Epidermal melanocyte (primary cell): ENCODE measurements around the gene APOE.
A peak's percentile ranks its signal among the peaks of the same experiment; 100 is the strongest.
"Not testable (repeated sequence)": the region's sequence is repeated elsewhere in the genome, so short reads cannot be mapped to it uniquely, and the experiment has no call there.

Experiments used
- DNase-seq: peaks from one replicate; pipeline ENCODE4 v3.0.0; 2011; ENCODE audit warnings: low spot score; ENCODE audit not compliant: insufficient read length

The APOE gene

DNA sequence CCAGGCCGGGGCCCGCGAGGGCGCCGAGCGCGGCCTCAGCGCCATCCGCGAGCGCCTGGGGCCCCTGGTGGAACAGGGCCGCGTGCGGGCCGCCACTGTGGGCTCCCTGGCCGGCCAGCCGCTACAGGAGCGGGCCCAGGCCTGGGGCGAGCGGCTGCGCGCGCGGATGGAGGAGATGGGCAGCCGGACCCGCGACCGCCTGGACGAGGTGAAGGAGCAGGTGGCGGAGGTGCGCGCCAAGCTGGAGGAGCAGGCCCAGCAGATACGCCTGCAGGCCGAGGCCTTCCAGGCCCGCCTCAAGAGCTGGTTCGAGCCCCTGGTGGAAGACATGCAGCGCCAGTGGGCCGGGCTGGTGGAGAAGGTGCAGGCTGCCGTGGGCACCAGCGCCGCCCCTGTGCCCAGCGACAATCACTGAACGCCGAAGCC, 3.3 kb downstream of the APOE start:
- DNase-seq, result no peak

DNA sequence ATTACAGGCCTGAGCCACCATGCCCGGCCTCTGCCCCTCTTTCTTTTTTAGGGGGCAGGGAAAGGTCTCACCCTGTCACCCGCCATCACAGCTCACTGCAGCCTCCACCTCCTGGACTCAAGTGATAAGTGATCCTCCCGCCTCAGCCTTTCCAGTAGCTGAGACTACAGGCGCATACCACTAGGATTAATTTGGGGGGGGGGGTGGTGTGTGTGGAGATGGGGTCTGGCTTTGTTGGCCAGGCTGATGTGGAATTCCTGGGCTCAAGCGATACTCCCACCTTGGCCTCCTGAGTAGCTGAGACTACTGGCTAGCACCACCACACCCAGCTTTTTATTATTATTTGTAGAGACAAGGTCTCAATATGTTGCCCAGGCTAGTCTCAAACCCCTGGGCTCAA, 4.2 kb downstream of the APOE start:
- DNase-seq, result no peak

GRCh38 chr19:44911896-44912295, 6.3 kb downstream of the APOE start:
- DNase-seq, result not testable (repeated sequence)

DNA sequence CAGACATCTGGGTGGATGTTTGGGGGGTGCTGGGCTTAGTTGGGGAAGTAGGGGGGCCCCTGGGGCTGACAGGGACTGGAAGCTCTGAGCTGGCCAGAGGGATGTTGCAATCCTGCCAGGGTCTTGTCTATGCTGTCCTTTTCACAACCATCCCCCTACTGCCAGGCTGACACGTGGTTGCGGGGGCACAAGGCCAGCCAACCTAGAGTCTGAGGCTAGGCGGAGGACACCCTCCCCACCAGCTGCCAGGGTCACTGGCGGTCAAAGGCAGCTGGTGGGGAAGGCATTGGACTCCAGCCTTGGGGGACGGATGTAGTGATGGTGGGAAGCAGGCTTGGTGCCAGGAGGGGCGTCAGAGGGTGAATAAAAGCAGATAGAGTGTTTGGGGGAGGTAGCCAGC, 7.3 kb downstream of the APOE start:
- no peak for DNase-seq

DNA sequence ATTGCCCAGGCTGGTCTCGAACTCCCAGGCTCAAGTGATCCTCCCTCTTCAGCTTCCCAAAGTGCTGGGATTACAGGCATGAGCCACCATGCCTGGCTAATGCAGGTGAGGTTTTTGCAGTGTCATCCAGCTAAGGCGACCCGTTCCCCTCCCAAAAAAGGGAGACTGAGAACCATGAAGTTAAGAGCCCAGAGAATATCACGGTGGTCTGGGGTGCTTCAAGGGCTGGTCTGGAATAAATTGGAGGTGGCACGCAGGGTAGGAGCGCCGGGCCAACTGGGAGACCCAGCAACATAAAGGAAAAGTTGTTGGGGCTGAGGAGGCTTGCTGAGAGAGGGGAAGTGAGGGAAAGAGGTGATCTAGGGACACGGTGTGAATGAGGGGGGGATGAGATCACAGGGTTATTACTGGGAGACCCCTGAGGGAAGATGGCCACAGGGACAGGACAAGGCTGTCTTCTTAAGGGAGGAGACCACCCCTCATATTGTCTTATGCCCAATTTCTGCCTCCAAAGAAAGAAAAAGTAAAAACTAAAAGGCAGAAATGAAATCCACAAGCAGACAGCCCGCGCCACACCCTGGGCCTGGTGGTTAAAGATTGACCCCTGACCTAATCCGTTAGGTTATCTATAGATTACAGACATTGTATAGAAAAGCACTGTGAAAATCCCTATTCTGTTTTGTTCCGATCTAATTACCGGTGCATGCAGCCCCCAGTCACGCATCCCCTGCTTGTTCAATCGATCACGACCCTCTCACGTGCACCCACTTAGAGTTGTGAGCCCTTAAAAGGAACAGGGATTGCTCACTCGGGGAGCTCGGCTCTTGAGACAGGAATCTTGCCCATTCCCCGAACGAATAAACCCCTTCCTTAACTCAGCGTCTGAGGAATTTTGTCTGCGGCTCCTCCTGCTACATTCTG, 8.2 kb downstream of the APOE start:
- not testable (repeated sequence) for DNase-seq

DNA sequence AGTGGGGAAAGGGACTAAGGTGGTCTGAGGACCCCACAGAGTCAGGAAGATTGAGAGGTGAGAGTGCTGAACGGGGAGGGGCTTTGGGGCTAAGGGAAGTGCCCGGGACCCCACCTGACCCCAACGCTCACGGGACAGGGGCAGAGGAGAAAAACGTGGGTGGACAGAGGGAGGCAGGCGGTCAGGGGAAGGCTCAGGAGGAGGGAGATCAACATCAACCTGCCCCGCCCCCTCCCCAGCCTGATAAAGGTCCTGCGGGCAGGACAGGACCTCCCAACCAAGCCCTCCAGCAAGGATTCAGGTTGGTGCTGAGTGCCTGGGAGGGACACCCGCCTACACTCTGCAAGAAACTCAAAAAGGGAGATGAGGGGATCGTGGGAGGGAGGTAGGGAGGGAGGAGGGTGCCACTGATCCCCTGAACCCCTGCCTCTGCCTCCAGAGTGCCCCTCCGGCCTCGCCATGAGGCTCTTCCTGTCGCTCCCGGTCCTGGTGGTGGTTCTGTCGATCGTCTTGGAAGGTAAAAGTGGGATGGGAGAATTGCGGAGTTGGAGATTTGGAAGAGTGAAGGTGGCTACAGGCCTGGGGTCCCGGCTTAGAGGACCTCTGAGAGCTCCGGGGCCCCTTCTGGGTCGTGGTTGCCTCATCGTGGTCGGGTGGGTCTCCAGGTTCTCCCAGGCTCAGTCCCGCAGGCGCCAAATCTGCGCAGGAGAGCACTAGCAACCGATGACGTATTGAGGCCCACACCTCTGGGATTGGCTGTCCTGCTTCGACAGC, 9.0 kb downstream of the APOE start, which contains the start of gene APOC1:
TSS of gene APOC1 (plus strand) at position 176 of the 774 bp plus-strand sequence. CDS start at position 460, 284 bp downstream.
- DNase-seq, result peak; percentile 98

DNA sequence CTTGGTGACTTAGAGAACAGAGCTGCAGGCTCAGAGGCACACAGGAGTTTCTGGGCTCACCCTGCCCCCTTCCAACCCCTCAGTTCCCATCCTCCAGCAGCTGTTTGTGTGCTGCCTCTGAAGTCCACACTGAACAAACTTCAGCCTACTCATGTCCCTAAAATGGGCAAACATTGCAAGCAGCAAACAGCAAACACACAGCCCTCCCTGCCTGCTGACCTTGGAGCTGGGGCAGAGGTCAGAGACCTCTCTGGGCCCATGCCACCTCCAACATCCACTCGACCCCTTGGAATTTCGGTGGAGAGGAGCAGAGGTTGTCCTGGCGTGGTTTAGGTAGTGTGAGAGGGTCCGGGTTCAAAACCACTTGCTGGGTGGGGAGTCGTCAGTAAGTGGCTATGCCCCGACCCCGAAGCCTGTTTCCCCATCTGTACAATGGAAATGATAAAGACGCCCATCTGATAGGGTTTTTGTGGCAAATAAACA, 18.7 kb downstream of the APOE start:
- no peak for DNase-seq

- DNase-seq, result peak; percentile 68
Observed at GRCh38 chr19:44925114-44925891, 19.7 kb downstream of the APOE start.

DNA sequence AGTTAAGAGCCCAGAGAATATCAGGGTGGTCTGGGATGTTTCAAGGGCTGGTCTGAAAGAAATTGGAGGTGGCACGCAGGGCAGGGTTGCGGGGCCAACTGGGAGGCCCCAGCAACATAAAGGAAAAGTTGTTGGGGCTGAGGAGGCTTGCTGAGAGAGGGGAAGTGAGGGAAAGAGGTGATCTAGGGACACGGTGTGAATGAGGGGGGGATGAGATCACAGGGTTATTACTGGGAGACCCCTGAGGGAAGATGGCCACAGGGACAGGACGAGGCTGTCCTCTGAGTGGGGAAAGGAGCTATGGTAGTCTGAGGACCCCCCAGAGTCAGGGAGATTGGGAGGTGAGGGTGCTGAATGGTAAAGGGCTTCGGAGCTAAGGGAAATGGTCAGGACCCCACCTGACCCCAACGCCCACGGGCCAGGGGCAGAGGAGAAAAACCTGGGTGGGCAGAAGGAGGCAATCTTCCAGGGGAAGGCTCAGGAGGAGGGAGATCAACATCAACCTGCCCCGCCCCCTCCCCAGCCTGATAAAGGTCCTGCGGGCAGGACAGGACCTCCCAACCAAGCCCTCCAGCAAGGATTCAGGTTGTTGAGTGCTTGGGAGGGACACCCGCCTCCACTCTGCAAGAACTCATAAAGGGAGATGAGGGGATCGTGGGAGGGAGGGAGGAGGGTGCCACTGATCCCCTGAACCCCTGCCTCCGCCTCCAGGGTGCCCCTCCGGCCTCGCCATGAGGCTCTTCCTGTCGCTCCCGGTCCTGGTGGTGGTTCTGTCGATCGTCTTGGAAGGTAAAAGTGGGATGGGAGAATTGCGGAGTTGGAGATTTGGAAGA, 20.9 kb downstream of the APOE start:
- not testable (repeated sequence) for DNase-seq

GRCh38 chr19:44927746-44928145, 22.1 kb downstream of the APOE start:
- DNase-seq, result no peak

GRCh38 chr19:44930088-44930487, 24.5 kb downstream of the APOE start:
- no peak for DNase-seq

GRCh38 chr19:44931541-44931940, 25.9 kb downstream of the APOE start:
- DNase-seq, result no peak

DNA sequence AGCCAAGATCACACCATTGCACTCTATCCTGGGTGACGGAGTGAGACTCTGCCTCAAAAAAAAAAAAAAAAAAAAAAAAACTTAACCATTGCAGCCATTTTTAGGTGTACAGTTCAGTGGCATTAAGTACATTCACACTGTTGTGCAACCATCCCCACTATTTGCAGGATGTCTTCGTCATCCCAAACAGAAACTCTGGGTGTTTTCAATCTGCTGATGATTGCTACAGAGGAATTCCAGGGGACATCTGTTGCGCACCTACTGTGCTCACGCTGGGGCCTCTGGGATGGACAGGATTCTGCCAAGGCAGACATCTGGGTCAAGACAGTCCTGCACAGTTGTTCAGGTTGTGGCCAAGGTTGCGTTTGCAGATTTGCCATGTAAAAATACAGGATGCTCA, 34.1 kb downstream of the APOE start:
- DNase-seq, result no peak

DNA sequence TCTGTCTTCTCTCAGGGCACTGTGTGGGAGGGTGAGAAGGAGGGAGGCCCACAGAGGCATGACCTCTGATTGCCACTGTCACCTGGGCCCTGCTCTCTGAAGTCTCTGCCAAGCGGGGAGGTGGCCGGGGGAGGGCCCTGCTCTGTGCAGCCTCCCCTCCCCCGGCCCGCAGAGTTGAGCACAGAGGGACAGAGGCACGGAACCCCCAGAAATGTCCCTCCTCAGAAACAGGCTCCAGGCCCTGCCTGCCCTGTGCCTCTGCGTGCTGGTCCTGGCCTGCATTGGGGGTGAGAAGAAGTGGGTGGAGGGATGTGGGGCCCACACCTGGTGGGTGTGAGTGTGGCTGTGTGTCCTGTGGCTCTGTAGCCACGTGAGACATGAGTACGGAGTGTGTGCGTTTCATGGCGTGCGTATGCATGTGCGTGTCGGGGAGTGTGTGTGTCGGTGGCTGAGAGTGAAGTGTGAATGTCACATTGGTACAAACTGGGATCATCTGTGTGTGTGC, 36.5 kb downstream of the APOE start, which contains the start of gene APOC4:
TSS of gene APOC4 (plus strand) at position 171 of the 505 bp plus-strand sequence. CDS start at position 212, 41 bp downstream.
- DNase-seq, result no peak

GRCh38 chr19:44943801-44944249, 38.2 kb downstream of the APOE start:
- no peak for DNase-seq

- no peak for DNase-seq
Observed at GRCh38 chr19:44947041-44947581, 41.5 kb downstream of the APOE start.

GRCh38 chr19:44948237-44948636, 42.6 kb downstream of the APOE start:
- no peak for DNase-seq

DNA sequence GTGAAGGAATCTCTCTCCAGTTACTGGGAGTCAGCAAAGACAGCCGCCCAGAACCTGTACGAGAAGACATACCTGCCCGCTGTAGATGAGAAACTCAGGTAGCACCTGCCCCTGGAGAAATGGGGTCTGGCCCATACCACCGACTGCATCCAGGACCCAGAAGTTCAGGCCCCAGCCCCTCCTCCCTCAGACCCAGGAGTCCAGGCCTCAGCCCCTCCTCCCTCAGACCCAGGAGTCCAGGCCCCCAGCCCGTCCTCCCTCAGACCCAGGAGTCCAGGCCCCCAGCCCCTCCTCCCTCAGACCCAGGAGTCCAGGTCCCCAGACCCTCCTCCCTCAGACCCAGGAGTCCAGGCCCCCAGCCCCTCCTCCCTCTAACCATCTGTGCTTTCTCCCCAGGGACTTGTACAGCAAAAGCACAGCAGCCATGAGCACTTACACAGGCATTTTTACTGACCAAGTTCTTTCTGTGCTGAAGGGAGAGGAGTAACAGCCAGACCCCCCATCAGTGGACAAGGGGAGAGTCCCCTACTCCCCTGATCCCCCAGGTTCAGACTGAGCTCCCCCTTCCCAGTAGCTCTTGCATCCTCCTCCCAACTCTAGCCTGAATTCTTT, 43.3 kb downstream of the APOE start:
- no peak for DNase-seq

GRCh38 chr19:44949550-44949949, 44.0 kb downstream of the APOE start:
- no peak for DNase-seq
